ENCODE measurements around the gene TRAPPC2. TPM values are rescaled to one million over a fixed set of nuclear protein-coding genes. Genes with fewer than 3 reads are reported as not detected.

TRAPPC2 gene
- total RNA-seq, 1 donor from 2014 or later = 20.2 TPM

DNA sequence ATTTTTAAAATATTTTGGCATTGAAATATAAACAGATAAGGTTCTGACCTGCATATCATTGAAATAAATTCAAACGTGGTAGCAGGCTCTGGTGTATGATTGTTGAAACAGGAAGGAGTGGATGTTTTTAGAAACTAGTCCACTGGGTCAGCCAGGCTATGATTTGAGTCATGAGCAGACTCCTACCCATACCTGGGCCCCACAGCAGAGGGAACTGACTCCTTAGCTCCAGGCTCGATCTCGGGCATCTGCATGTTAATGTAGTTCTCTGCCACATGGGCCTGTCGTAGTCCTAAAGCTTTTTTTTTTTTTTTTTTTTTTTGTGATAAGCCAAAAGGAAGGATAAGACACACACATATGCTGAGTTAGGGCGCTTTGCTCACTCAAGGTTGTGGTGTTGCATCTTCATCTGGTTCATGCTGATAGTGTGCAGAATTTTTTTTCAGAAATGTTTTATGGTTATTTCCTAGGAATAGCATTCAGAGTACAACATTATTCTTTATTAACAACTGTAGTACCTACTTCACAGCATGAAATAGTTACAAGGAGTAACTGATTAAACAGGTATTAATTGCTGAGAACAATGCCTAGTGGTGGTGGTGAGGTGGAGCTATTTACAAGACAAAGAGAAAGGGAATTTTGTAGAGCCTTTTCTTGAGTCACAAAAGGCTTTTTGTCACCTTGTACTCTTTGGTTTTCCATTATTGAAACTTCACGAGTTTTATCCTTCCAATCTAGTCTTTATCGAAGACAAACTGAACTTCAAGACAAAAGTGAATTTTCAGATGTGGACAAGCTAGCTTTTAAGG, 27.4 kb upstream of the TRAPPC2 start:
- H3K36me3 Mint-ChIP-seq = peaks cover 14% of the 10 kb centered on the region
- no peak overlapping the region for H3K4me3 Mint-ChIP-seq
- no peaks in the 10 kb centered on the region for H3K4me1 Mint-ChIP-seq
- H3K27me3 Mint-ChIP-seq (ENCODE audit: low read depth) = no peaks in the 10 kb centered on the region
- no peak for DNase-seq (ENCODE audit: low spot score in 2 of 2, unreplicated experiment in 2 of 2)
- TF ChIP-seq, protein P1, sequence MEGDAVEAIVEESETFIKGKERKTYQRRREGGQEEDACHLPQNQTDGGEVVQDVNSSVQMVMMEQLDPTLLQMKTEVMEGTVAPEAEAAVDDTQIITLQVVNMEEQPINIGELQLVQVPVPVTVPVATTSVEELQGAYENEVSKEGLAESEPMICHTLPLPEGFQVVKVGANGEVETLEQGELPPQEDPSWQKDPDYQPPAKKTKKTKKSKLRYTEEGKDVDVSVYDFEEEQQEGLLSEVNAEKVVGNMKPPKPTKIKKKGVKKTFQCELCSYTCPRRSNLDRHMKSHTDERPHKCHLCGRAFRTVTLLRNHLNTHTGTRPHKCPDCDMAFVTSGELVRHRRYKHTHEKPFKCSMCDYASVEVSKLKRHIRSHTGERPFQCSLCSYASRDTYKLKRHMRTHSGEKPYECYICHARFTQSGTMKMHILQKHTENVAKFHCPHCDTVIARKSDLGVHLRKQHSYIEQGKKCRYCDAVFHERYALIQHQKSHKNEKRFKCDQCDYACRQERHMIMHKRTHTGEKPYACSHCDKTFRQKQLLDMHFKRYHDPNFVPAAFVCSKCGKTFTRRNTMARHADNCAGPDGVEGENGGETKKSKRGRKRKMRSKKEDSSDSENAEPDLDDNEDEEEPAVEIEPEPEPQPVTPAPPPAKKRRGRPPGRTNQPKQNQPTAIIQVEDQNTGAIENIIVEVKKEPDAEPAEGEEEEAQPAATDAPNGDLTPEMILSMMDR (IDR thresholded peaks at IDR 0.05; ENCODE audit: unreplicated experiment) = no peak
- peaks cover 6% of the 10 kb centered on the region for H3K9me3 Mint-ChIP-seq
- H3K27ac Mint-ChIP-seq = no peak overlapping the region

DNA sequence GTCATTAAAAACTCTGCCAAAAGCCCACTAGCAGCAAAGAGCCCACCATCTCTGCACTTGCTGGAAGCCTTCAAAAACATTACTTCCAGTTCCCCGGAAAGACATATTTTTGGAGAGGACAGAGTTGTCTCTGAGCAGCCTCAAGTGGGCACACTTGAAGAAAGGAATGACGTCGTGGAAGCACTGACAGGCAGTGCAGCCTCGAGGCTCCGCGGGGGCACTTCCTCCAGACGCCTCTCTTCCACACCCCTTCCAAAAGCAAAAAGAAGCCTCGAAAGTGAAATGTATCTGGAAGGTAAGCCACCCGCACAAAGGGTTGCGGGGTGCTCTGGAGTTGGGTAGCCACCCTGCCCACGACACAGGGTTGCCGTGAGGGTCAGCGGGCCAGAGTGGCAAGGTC, 26.0 kb upstream of the TRAPPC2 start:
- no peaks in the 10 kb centered on the region for H3K27me3 Mint-ChIP-seq (ENCODE audit: low read depth)
- no peak overlapping the region for H3K27ac Mint-ChIP-seq
- no peak for DNase-seq (ENCODE audit: low spot score in 2 of 2, unreplicated experiment in 2 of 2)
- H3K4me1 Mint-ChIP-seq = no peaks in the 10 kb centered on the region
- TF ChIP-seq, protein P1 (IDR thresholded peaks at IDR 0.05; ENCODE audit: unreplicated experiment) = no peak
- no peak overlapping the region for H3K4me3 Mint-ChIP-seq
- no peaks in the 10 kb centered on the region for H3K9me3 Mint-ChIP-seq
- H3K36me3 Mint-ChIP-seq = peaks cover 2% of the 10 kb centered on the region

DNA sequence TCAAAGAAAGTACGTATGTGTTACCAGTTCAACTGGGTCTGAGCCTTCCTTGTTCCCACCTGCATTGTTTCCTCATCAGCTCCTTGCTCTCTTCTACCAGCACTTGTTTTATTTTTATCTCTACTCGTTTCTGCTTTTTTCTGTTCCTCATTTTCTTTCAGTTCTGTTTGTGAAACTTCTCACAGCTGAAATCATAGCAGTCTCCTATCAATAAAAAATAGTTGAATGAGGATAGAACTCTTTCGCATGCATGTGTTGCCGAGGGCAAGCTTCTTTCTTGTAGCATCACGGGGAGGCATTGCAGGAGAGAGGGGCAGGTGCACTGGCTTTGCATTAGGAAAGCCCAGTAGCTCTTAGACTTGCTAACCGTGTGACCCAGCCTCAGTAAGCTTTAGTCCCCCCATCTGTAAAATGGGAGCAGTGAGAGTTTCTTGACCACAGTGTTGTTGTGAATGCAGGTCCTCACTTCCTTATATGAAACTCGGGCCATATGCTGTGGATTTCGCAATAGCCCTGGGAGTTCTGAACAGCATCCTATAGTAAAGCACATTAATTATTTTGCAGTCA, 24.8 kb upstream of the TRAPPC2 start:
- Mint-ChIP-seq H3K27me3 (ENCODE audit: low read depth) (no peaks in the 10 kb centered on the region), H3K9me3 (no peaks in the 10 kb centered on the region), H3K4me3 (no peak overlapping the region), H3K27ac (no peak overlapping the region), H3K36me3 (peaks cover 3% of the 10 kb centered on the region), H3K4me1 (no peaks in the 10 kb centered on the region)
- no peak for DNase-seq (ENCODE audit: low spot score in 2 of 2, unreplicated experiment in 2 of 2)
- TF ChIP-seq, protein P1 (IDR thresholded peaks at IDR 0.05; ENCODE audit: unreplicated experiment) = no peak

- no peak overlapping the region for H3K4me3 Mint-ChIP-seq
- TF ChIP-seq, protein P1 (IDR thresholded peaks at IDR 0.05; ENCODE audit: unreplicated experiment) = no peak
- no peak overlapping the region for H3K27ac Mint-ChIP-seq
These were observed 22.0 kb upstream of the TRAPPC2 start for GRCh38 chrX:13756381-13756780.

DNA sequence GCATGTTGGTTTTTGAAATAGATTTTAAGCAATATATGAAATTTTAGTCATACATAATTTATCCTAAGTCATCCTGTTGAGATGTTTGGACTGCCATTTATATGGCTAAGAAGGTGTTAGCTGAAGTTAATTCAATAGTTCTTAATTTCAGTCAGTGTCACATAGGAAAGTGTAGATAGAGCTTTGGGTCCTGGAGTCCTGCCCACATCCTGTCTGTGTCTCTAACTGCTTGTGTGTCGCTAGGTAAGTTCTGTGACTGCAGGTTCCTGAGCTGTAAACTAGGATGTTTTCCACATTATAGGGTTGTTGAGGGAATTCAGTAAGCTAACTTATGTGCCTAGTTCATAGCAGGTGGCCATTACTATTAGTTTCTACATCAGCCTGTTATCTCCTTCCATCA, 20.8 kb upstream of the TRAPPC2 start:
- H3K27me3 Mint-ChIP-seq (ENCODE audit: low read depth) = no peaks in the 10 kb centered on the region
- peaks cover 8% of the 10 kb centered on the region for H3K9me3 Mint-ChIP-seq
- peaks cover 9% of the 10 kb centered on the region for H3K36me3 Mint-ChIP-seq
- H3K4me3 Mint-ChIP-seq = no peak overlapping the region
- no peak for DNase-seq (ENCODE audit: low spot score in 2 of 2, unreplicated experiment in 2 of 2)
- H3K4me1 Mint-ChIP-seq = no peaks in the 10 kb centered on the region
- TF ChIP-seq, protein P1 (IDR thresholded peaks at IDR 0.05; ENCODE audit: unreplicated experiment) = no peak
- H3K27ac Mint-ChIP-seq = no peak overlapping the region

More at GRCh38 chrX:13756381-13756780, 22.0 kb upstream of the TRAPPC2 start:
- Mint-ChIP-seq H3K9me3 (peaks cover 8% of the 10 kb centered on the region), H3K36me3 (peaks cover 9% of the 10 kb centered on the region), H3K27me3 (ENCODE audit: low read depth) (no peaks in the 10 kb centered on the region), H3K4me1 (no peaks in the 10 kb centered on the region)
- no peak for DNase-seq (ENCODE audit: low spot score in 2 of 2, unreplicated experiment in 2 of 2)
